Activated CD8-positive, alpha-beta T cell treated with anti-CD3 and anti-CD28 coated beads for 36 hours (primary cell): ENCODE measurements around the gene ATG16L2. TPM values are rescaled to one million over a fixed set of nuclear protein-coding genes. Genes with fewer than 3 reads are reported as not detected.

Experiments used
- ATAC-seq: fragments of 200-7000 bp; cut with Tn5 transposase; one replicate; pipeline ENCODE4 v1.10.0; 2021; ENCODE audit warnings: mild to moderate bottlenecking, moderate library complexity
- CTCF ChIA-PET: fragments of 350-600 bp; sonication (Branson Sonifier 250); formaldehyde crosslinking; loops from one replicate; lab custom pipeline; 2021; ENCODE audit warnings: antibody characterized with exemption; lab: Charles Lee
- POLR2A ChIA-PET: fragments of 350-600 bp; sonication (Branson Sonifier 250); formaldehyde crosslinking; loops from one replicate; lab custom pipeline; 2021; ENCODE audit warnings: antibody characterized with exemption; lab: Charles Lee
- DNase-seq: peaks from one replicate; pipeline ENCODE4 v3.0.0-alpha.2; 2020
- H3K27ac Mint-ChIP-seq: one replicate; pipeline ENCODE4 v1.8.0; 2021; ENCODE audit warnings: mild to moderate bottlenecking, mixed read lengths
- H3K27me3 Mint-ChIP-seq: one replicate; pipeline ENCODE4 v1.8.0; 2021; ENCODE audit warnings: mixed read lengths
- H3K36me3 Mint-ChIP-seq: one replicate; pipeline ENCODE4 v1.8.0; 2021; ENCODE audit warnings: low read depth, mixed read lengths
- H3K4me1 Mint-ChIP-seq: one replicate; pipeline ENCODE4 v1.8.0; 2021; ENCODE audit warnings: low read depth, mixed read lengths
- H3K4me3 Mint-ChIP-seq: one replicate; pipeline ENCODE4 v1.8.0; 2021; ENCODE audit warnings: mild to moderate bottlenecking, moderate library complexity, mixed read lengths
- H3K9me3 Mint-ChIP-seq: one replicate; pipeline ENCODE4 v1.8.0; 2021; ENCODE audit warnings: mixed read lengths
- intact Hi-C: fragments of 100-400 bp; cut with micrococcal nuclease; formaldehyde crosslinking; loops from one replicate; pipeline ENCODE4 v1.10.0; 2022
- total RNA-seq, 2 experiments: library from RNA; stranded (reverse); gene quantifications; one replicate each; pipeline ENCODE4 v1.2.3, GENCODE V29; 2021
- TF ChIP-seq, protein P1 (sequence below): fragments of 200-600 bp; IDR thresholded peaks from one replicate; pipeline ENCODE4 v1.8.0; 2022; ENCODE audit warnings: antibody characterized with exemption, mild to moderate bottlenecking

ATG16L2 gene
- total RNA-seq, 2 experiments from 2014 or later, result 70.8 to 71.4 TPM

DNA sequence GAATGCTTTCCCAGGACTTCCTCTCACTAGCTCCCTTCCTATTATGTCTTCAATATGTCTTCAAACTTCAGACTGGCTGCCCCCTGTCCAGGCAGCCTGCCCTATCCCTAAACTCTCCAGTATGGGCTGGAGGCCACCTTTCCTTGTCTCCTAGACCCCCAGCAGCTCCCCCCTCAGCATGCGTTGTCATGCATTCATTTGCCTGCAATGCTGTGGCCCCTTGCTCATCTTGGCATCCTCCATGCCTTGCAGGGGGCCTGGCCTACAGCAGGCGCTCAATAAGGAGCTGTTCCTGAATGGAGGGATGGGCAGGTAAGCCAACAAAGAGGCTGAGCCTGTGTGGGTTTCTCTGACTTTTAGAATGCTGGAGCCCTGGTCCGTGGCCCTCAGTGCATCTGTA, 45.6 kb upstream of the ATG16L2 start:
- TF ChIP-seq, protein P1, sequence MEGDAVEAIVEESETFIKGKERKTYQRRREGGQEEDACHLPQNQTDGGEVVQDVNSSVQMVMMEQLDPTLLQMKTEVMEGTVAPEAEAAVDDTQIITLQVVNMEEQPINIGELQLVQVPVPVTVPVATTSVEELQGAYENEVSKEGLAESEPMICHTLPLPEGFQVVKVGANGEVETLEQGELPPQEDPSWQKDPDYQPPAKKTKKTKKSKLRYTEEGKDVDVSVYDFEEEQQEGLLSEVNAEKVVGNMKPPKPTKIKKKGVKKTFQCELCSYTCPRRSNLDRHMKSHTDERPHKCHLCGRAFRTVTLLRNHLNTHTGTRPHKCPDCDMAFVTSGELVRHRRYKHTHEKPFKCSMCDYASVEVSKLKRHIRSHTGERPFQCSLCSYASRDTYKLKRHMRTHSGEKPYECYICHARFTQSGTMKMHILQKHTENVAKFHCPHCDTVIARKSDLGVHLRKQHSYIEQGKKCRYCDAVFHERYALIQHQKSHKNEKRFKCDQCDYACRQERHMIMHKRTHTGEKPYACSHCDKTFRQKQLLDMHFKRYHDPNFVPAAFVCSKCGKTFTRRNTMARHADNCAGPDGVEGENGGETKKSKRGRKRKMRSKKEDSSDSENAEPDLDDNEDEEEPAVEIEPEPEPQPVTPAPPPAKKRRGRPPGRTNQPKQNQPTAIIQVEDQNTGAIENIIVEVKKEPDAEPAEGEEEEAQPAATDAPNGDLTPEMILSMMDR, result no peak
- ATAC-seq, result no peak
- H3K36me3 Mint-ChIP-seq, result no peaks in the 10 kb centered on the region
- no peak overlapping the region for H3K4me3 Mint-ChIP-seq
- peaks cover 2% of the 10 kb centered on the region for H3K4me1 Mint-ChIP-seq
- no peak overlapping the region for H3K27ac Mint-ChIP-seq
- intact Hi-C loops, result no loop called here
- POLR2A ChIA-PET, result interaction anchor here (1.2 kb wide), 1 partner anchor 24 kb away, joined by 4 read pairs; no protein-coding TSS in a partner anchor
- no peaks in the 10 kb centered on the region for H3K9me3 Mint-ChIP-seq
- CTCF ChIA-PET, result no interaction called here
- no peak for DNase-seq
- H3K27me3 Mint-ChIP-seq, result no peaks in the 10 kb centered on the region

DNA sequence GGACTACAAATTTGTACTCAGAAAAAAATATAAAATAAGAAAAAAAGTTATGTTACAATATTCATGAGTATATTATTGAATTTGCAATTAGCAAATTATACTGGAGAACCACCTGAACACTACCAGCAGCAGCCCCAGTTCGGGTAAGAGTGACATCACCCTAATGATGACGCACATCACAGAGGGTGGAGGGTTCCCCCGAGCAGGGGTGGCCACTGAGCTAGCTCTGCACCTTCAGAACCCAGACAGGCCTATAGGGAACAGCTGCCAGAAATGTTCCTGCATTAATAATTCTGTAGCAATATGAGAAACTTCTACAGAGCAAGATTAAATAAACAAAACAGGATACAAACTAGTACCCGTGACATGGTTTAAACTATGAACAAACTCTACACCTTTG, 44.5 kb upstream of the ATG16L2 start:
- TF ChIP-seq, protein P1, result no peak
- intact Hi-C loops, result no loop called here
- Mint-ChIP-seq H3K4me3 (no peak overlapping the region), H3K36me3 (no peaks in the 10 kb centered on the region), H3K27ac (no peak overlapping the region), H3K4me1 (no peaks in the 10 kb centered on the region), H3K9me3 (no peaks in the 10 kb centered on the region), H3K27me3 (no peaks in the 10 kb centered on the region)
- ATAC-seq, result no peak
- CTCF ChIA-PET, result no interaction called here
- no peak for DNase-seq
- POLR2A ChIA-PET, result no interaction called here

DNA sequence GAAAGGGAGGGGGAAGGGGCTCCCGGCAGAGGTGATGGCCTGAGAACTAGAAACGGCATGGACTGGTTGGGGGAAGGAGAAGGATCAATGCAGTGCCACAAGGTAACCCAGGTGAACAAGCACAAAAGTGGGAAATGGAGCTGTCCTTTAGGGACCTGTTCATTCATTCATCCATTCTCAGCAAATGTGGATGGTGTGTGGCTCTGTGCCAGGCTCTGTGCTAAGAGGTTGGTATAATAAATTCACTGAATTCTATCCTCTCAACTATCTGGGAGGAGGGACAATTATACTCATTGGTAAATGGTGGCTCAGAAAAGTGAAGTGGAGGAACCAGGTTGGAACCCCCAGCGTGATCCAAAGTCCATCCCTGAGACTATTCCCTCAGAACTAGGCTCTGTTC, 43.4 kb upstream of the ATG16L2 start:
- H3K36me3 Mint-ChIP-seq, result no peaks in the 10 kb centered on the region
- no peaks in the 10 kb centered on the region for H3K9me3 Mint-ChIP-seq
- intact Hi-C loops, result no loop called here
- ATAC-seq, result no peak
- H3K4me1 Mint-ChIP-seq, result no peaks in the 10 kb centered on the region
- no peak overlapping the region for H3K27ac Mint-ChIP-seq
- H3K27me3 Mint-ChIP-seq, result no peaks in the 10 kb centered on the region
- POLR2A ChIA-PET, result interaction anchor here (1.2 to 1.6 kb wide), 3 partner anchors 12 to 42 kb away, joined by 3 to 8 read pairs (median 3); no protein-coding TSS in a partner anchor
- no peak for DNase-seq
- TF ChIP-seq, protein P1, result no peak
- H3K4me3 Mint-ChIP-seq, result no peak overlapping the region
- CTCF ChIA-PET, result interaction anchor here (0.6 to 1.3 kb wide), 4 partner anchors 18 to 45 kb away, joined by 3 to 4 read pairs (median 4); no protein-coding TSS in a partner anchor

DNA sequence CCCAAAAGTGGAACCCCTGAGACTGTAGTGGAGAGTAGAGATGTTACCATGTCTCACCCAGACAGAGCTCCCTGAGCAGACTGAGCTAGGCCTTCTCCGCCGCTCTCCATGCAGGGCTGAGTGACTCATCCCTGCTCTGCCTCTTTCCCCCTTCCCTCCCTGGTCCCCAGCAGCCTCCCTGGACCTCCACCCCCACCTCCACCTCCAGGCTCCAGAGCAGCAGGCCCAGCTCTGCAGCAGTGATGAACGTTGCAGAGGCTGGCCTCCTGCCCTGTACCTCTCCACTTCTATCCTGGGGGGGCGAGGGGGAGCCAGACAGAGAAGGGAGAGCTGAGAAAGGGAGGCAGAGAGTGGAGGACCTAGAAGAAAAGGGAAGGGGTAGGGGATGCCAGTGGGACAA, 42.7 kb upstream of the ATG16L2 start:
- DNase-seq (no peak), ATAC-seq (no peak)
- CTCF ChIA-PET, result interaction anchor here (0.6 to 1.3 kb wide), 4 partner anchors 19 to 46 kb away, joined by 3 to 4 read pairs (median 4); no protein-coding TSS in a partner anchor
- Mint-ChIP-seq H3K9me3 (no peaks in the 10 kb centered on the region), H3K36me3 (no peaks in the 10 kb centered on the region), H3K4me1 (no peaks in the 10 kb centered on the region), H3K27ac (no peak overlapping the region), H3K27me3 (no peaks in the 10 kb centered on the region), H3K4me3 (no peak overlapping the region)
- POLR2A ChIA-PET, result interaction anchor here (1.4 to 1.6 kb wide), 2 partner anchors 11 to 21 kb away, joined by 3 to 8 read pairs; no protein-coding TSS in a partner anchor
- TF ChIP-seq, protein P1, result no peak
- intact Hi-C loops, result no loop called here

DNA sequence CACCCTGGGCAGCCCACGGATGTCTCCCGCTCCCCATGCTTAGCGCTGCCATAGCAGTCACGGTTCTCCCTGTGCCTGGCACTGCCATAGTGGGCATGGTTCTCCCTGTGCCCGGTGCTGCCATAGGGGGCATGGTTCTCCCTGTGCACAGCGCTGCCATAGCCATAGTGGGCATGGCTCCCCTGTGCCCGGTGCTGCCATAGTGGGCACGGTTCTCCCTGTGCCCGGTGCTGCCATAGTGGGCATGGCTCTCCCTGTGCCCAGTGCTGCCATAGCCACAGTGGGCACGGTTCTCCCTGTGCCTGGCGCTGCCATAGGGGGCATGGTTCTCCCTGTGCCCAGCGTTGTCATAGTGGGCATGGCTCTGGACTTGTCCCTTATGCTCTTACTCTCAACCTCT, 42.2 kb upstream of the ATG16L2 start:
- POLR2A ChIA-PET, result no interaction called here
- Mint-ChIP-seq H3K4me1 (no peaks in the 10 kb centered on the region), H3K36me3 (no peaks in the 10 kb centered on the region), H3K4me3 (no peak overlapping the region), H3K9me3 (no peaks in the 10 kb centered on the region), H3K27ac (no peak overlapping the region), H3K27me3 (no peaks in the 10 kb centered on the region)
- DNase-seq, result no peak
- CTCF ChIA-PET, result interaction anchor here (1.3 kb wide), 1 partner anchor 47 kb away, joined by 4 read pairs; no protein-coding TSS in a partner anchor
- TF ChIP-seq, protein P1, result no peak
- intact Hi-C loops, result no loop called here
- ATAC-seq, result no peak
